Prostate gland (tissue), 2 donors: ENCODE measurements around the gene ZC3H7A.

Experiments
- POLR2A ChIP-seq: fragments of 450-650 bp; IDR thresholded peaks from one replicate; pipeline ENCODE4 v1.6.1; 2016; ENCODE audit warnings: antibody characterized with exemption, mild to moderate bottlenecking
- POLR2AphosphoS5 ChIP-seq: sonication (generic); formaldehyde crosslinking; IDR thresholded peaks from one replicate; pipeline ENCODE4 v1.6.1; 2017; ENCODE audit warnings: antibody characterized with exemption
- TF ChIP-seq, protein P1 (sequence below), 4 experiments: fragments of 200-600 bp in 2 of 4; fragments of 450-650 bp in 2 of 4; sonication (generic) in 2 of 4; IDR thresholded peaks; 1 replicate in 3 of 4; 2 replicates in 1 of 4; pipeline ENCODE4 v1.5.1; 2016 to 2019; ENCODE audit warnings: antibody characterized with exemption in 4 of 4, mild to moderate bottlenecking in 2 of 4, moderate library complexity in 2 of 4

GRCh38 chr16:11721781-11722467, 75.1 kb downstream of the ZC3H7A start:
- TF ChIP-seq, protein P1, sequence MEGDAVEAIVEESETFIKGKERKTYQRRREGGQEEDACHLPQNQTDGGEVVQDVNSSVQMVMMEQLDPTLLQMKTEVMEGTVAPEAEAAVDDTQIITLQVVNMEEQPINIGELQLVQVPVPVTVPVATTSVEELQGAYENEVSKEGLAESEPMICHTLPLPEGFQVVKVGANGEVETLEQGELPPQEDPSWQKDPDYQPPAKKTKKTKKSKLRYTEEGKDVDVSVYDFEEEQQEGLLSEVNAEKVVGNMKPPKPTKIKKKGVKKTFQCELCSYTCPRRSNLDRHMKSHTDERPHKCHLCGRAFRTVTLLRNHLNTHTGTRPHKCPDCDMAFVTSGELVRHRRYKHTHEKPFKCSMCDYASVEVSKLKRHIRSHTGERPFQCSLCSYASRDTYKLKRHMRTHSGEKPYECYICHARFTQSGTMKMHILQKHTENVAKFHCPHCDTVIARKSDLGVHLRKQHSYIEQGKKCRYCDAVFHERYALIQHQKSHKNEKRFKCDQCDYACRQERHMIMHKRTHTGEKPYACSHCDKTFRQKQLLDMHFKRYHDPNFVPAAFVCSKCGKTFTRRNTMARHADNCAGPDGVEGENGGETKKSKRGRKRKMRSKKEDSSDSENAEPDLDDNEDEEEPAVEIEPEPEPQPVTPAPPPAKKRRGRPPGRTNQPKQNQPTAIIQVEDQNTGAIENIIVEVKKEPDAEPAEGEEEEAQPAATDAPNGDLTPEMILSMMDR (IDR thresholded peaks at IDR 0.05) = no peak
- TF ChIP-seq POLR2A (no peak), POLR2AphosphoS5 (no peak)
